ENCODE results near the gene DNPEP.

DNA sequence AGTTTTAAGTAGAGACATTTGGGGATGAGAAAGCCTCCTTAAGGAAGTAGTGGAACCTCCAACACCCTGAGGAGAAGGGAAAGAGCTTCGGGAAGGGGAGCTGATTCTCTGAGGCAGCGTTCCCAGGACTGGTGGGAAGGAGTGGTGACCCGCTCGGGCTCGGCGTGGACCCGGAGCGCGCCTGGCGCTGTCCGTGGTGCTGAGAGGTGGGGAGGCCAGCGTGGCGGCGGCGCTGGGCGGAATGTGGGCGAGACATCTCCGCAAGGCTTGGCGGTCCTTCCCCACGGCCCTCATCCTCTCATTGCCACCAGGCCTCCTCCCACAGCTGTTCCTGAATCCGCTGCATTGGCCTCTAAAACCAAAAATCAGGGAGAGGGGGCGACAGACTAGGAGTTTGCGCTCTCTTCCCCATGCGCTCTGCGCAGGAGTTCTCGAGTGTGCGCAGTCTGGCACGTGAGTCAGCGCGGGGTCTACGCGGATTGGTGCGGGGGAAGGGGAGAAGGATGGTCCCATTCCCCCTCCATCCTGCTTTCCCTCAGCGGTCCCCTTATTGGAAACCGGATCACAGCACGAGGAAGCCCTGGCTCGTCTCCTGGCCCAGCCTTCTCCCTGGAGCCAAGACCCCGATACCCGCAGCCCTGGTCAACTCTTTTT is 56.0 kb downstream of the DNPEP start:
- TF ChIP-seq CTCF (conservative IDR thresholded peaks at IDR 0.05) (no peak), ZFX (IDR thresholded peaks at IDR 0.05) (no peak)

All from C4-2B (cell line).